ENCODE measurements around the gene MAP2.
A peak's percentile ranks its signal among the peaks of the same experiment; 100 is the strongest.

The MAP2 gene

GRCh38 chr2:209425471-209426071, 1.7 kb downstream of the MAP2 start:
- no peak for DNase-seq (ENCODE audit: low read depth)

GRCh38 chr2:209426432-209426831, 2.6 kb downstream of the MAP2 start:
- no peak for DNase-seq (ENCODE audit: low read depth)

- DNase-seq (ENCODE audit: low read depth) = peak; percentile 45
These were observed 7.9 kb downstream of the MAP2 start for GRCh38 chr2:209431701-209432100.

GRCh38 chr2:209441541-209441940, 17.7 kb downstream of the MAP2 start:
- no peak for DNase-seq (ENCODE audit: low read depth)

- no peak for DNase-seq (ENCODE audit: low read depth)
These were observed 19.1 kb downstream of the MAP2 start for GRCh38 chr2:209442939-209443338.

- no peak for DNase-seq (ENCODE audit: low read depth)
These were observed 21.6 kb downstream of the MAP2 start for GRCh38 chr2:209445485-209445884.

GRCh38 chr2:209451209-209451834, 27.5 kb downstream of the MAP2 start:
- no peak for DNase-seq (ENCODE audit: low read depth)

GRCh38 chr2:209456489-209456888, 32.6 kb downstream of the MAP2 start:
- no peak for DNase-seq (ENCODE audit: low read depth)

- DNase-seq (ENCODE audit: low read depth) = no peak
These were observed 34.4 kb downstream of the MAP2 start for GRCh38 chr2:209458008-209458979.

- no peak for DNase-seq (ENCODE audit: low read depth)
These were observed 35.5 kb downstream of the MAP2 start for GRCh38 chr2:209459359-209459758.

- no peak for DNase-seq (ENCODE audit: low read depth)
These were observed 36.4 kb downstream of the MAP2 start for GRCh38 chr2:209460151-209460761.

- DNase-seq (ENCODE audit: low read depth) = no peak
These were observed 39.4 kb downstream of the MAP2 start for GRCh38 chr2:209463226-209463625.

GRCh38 chr2:209463835-209464234, 40.0 kb downstream of the MAP2 start:
- no peak for DNase-seq (ENCODE audit: low read depth)

GRCh38 chr2:209468846-209469245, 45.0 kb downstream of the MAP2 start:
- DNase-seq (ENCODE audit: low read depth) = no peak

- no peak for DNase-seq (ENCODE audit: low read depth)
These were observed 45.6 kb downstream of the MAP2 start for GRCh38 chr2:209469481-209469880.

GRCh38 chr2:209470466-209470865, 46.6 kb downstream of the MAP2 start:
- DNase-seq (ENCODE audit: low read depth) = no peak

GRCh38 chr2:209471037-209471436, 47.2 kb downstream of the MAP2 start:
- DNase-seq (ENCODE audit: low read depth) = peak; percentile 23

- DNase-seq (ENCODE audit: low read depth) = peak; percentile 67
These were observed 48.4 kb downstream of the MAP2 start for GRCh38 chr2:209472112-209472832.

GRCh38 chr2:209472871-209473270, 49.0 kb downstream of the MAP2 start:
- no peak for DNase-seq (ENCODE audit: low read depth)

GRCh38 chr2:209473930-209474419, 50.1 kb downstream of the MAP2 start:
- peak; percentile 86 for DNase-seq (ENCODE audit: low read depth)

GRCh38 chr2:209474960-209475359, 51.1 kb downstream of the MAP2 start:
- no peak for DNase-seq (ENCODE audit: low read depth)

Measured in stromal cell of bone marrow (primary cell).